GM11168 (cell line): ENCODE data around the gene TIE1.

Experiments used
- in situ Hi-C: fragments of 300-500 bp; cut with MboI; formaldehyde crosslinking; loops from one replicate; pipeline ENCODE4 v1.12.0; 2022; ENCODE audit warnings: low sequenced_read_pairs; ENCODE audit not compliant: unreplicated experiment

The TIE1 gene

DNA sequence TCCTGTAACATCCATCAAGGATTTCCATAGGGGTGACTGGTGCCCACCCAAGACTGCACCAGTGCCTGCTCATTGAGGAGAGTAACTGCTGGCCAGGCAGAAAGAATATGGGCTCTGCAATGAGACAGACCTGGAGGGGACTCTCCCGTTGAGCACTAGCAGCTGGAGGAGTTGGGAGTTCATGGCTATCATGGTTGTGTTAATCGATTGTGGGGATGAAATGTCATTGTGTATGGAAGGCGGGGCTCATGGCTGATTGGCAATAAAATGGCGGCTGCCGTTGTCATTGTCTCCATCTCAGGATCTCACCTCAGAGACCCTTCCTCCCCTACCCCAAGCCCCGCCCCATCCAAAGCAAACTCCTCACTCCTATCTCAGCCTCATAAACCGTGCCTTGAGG lies 27.1 kb upstream of the TIE1 start:
- in situ Hi-C loops = no loop called here

DNA sequence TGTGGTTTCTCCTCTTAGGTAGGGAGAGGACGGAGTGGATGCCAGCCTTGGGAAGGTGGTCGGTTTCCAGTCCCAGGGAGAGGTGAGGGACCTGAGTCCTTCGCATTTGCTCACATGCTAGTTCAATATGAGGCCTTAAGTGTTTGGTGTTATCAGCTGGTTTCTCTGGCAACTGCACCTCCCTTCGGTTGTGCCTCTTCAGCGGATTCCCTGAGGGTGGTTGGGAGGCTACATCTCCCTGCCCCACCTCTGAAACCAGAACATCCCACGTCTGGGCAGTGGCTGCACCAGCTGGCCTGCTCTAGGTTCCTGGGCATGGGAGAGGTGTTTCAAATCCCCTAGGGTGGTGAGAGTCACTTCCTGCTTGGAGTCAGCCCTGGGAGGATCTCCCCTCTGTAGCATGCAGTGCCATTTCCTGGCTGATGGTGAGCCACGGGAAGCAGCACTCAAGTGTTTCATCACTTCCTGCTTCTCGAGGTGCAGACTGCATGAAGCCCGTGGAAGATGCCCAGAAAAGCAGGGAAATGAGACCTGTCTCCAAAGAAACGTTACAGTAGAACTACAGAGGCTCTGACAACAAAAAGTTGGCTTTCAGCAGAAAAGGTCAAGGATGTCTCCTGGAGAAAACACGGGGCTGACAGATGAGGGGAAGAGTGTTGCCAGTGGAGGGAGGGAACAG lies 26.5 kb upstream of the TIE1 start:
- in situ Hi-C loops = no loop called here

DNA sequence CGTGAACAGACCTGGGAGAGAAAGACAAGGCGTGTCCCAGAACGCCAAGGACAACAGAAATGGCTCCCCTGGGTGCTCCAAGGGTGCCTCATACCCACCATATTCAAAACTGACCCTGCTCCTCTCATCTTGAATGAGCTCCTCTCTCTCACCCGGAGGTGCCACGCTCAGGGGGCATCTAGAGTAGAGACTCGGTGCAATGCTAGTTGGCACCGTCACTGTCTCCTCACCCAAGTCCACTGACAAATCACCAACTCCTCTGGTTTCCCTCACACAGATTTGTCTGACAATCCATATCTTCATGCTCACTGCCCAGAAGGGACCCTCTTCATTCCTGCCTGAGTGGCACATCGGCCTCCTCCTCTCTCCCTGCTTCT lies 26.0 kb upstream of the TIE1 start:
- in situ Hi-C loops = no loop called here

DNA sequence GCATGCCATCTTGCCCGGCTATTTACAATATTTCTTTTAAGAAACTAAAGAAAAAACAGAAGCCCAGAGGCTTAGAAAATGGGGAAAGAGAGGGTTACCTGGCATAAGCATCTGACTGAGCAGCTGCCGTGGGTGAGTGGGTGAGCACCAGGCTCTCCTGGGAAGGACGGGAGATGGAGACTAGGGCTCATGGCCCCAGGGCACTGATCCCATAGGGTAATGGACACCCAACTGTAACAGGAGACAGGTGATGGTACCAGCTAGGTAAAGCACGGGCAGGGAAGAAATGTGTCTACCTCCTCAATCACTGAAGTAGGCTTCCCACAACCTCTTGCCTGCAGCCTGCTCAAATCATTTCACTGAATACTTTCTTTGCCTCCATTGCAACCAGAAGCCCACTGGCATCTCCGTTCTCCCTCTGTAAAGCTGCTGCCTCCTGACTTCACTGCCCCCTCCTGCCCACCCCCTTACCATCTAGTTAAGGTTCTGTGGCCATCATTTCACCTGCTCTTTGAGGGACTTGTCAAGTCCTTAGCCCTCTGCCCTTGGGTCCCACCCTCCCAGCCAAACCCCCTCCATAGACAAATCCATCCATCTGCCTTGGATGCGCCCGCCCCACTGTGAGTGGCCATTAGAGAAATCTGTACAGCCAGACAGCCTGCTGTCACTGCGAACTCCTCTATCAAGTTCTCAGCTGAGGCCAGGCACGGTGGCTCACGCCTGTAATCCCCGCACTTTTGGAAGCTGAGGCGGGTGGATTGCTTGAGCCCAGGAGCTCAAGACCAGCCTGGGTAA lies 24.8 kb upstream of the TIE1 start:
- in situ Hi-C loops = no loop called here

DNA sequence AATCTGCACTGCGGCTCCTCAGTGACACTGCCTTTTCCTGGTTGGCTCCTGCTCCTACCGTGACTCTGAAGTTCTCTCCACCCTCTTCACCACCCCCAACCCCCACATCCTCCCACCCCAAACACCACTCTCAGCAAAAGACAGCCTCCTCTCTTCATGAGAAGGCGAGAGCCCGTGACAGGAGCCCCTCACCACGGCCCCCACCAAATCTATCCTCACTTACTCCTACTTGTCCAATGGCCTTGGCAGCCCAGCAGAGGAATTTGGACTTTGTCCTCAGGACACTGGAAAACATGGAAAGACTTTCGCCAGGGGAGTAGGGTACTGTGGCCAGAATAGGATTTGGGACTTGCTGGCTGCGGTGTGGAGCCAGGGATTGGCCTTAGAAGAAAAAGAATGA lies 24.1 kb upstream of the TIE1 start:
- in situ Hi-C loops = no loop called here

DNA sequence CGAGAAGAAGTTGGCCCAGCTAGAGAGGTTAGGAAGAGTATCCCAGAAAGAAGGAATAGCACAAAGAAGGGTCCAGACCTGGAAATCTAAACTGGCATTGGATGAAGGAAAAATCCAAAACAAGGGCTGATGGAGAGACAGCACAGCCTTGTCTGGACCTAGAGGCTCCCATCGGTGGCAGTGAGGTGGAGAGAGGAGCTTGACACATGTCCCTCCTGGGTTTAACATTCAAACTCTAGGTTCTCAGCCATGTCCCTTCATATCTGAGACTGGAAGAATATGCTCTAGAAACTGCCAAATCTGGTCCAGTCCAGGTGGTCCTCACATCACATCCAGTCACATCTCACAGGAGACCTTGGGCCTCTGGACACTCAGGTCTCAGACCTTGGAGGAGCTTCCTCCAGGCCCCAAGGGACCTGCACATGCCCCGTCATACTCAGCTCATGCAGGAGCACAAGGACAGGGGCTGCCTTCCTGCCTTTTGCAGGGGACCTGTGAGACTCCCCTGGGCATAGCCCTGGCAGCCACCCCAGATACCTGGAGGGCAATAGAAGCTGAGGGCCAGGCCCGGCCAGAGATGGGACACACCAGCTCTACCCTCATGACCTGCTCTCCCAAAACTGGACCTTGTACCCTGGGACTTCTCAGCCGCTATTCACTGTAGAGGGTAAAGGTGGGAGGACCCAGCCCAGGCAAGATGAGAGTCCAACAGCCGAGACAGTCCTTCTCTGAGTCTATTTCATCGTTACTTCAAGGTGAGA lies 23.5 kb upstream of the TIE1 start:
- in situ Hi-C loops = no loop called here

DNA sequence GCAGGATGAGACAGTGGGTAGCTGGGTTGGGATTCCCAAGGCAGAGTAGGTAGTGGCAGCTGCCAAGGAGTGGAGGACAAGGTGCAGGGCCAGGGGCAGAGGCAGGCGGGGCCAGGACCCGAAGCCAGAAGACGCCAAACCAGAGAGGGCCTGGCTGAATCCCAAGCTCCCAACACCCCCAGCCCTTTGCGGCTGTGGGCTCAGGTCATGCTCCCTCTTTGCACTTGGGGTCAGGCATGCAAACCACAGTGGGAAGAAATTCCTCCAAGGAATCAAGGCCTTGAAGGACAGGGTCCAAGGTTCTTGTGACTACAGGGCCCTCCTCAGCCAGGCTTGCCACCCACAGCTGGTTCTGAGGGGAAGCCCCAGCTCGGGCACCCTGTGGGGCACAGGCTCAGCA lies 21.6 kb upstream of the TIE1 start:
- in situ Hi-C loops = no loop called here

DNA sequence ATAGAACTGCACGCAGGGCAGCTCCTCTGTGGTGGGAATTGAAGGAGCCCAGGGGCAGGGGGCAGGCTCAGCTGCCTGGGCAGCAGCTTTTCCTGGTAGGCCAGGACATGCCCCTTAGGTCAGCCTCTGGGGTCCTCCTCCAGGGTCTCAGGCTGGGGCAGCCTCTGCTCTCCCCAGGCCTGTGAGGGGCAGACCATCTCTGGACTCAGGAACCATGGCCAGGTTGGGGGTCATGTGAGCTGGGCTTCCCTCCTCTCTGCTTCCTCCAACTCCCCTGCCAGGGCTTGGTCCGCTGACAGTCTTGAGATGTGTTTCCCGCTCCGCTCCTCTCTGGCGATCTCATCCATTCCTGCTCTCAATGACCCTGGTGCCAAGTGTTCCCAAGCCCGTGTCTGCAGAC lies 21.1 kb upstream of the TIE1 start:
- in situ Hi-C loops = no loop called here

DNA sequence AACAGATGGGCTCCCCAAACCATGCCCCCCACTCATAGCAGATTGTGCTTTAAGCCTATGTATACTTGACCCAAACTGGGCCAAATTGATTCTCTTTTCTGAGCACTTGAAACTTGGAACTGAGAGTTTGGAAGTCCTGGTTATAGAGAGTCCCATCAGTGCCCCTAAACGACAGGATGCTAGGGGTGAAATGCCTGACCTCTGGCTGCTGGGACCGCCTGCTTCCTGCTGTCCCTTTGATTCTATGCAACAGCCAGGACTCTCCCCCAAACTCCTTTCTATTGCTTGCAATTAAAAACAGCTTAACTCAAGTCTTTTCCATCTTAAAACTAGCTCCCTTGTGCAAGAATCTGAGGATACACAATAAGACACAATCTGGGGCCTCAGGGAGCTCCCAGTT lies 20.1 kb upstream of the TIE1 start:
- in situ Hi-C loops = no loop called here

DNA sequence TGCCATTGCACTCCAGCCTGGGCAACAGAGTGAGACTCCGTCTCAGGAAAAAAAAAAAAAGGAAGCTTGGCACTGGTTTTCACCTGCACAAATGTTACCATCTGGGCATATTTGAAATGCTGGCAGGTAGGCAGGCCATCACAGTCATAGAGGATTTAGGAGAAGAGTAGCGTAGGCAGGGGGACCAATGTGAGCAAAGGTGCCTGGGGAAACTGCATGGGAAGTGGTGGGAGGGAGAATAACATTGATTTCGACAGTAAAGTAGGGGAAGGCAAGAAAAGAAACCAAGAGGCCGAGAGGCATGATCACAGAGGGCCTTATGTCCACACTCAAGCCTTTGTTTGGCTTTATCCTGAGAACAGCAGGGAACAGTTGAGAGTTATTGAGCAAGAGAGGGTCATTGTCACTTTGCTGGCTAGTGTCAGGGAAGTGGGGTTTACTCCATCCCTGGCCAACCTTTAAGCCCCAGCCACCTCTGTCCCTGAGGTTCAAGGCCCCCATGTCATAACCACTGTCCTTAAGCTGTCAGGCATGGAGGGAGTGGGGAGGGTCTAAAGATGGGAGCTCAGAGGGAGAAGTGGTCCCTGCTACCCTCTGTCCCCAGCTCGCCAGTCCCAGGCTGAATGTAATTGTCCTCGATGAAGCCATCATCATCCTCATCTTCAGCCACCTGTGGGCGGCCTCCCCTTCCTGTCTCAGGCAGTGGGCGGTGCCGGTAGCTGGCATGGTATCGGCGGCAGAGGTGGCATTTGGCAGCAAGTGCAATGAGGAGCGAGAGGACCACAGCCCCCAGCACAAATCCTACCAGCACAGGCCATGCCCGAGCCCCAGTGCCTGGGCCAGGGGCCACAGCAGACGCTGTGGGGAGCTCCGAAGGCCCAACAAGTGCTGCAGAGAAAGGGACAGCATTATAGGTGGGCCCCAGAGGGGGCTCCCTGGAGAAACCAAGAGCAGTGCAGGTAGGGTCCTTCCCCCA lies 18.3 kb upstream of the TIE1 start:
- in situ Hi-C loops = no loop called here

DNA sequence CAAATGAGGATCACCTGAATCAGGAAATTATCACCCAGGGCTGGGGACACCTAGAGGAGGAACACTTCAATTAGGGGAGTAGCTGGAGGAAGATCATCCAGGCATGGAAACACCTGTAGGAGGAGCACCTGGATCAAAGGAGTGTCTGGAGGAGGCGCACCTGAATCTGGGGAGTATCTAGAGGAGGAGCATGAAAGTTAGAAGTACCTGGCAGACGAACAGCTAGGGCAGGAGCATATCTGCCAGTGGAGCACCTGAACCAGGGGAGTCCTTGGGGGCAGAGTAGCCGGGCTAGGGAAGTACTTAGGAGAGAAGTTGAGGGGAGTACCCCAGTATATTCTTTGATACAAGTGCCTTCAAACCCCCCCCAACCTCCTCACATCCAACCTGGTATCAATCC lies 16.7 kb upstream of the TIE1 start:
- in situ Hi-C loops = no loop called here

DNA sequence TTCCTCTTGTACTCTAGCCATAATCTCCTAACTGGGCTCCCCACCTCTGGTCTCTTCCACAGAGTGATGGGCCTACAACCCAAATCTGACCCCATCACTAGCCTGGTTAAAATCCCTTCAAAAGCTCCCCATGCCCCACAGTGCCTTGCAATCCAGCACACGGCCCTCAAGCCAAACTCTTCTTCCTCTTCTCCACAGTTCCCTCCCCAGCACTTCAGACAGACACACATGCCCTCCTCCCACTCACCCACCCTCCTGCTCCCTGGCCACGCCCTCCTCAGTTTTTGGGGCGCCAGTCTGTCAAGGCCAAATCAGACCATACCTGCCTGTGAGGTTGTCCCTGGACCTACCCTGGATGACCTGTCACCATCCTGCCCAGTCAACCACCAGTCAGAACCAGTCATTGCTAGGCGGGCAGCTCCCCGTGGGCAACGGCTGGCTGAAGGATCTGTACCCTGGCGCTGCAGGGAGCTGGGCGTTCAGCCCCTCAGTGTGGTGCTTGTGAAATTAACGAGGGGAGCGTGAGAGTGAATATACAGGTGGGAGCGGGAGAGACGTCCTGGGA lies 16.2 kb upstream of the TIE1 start:
- in situ Hi-C loops = no loop called here

DNA sequence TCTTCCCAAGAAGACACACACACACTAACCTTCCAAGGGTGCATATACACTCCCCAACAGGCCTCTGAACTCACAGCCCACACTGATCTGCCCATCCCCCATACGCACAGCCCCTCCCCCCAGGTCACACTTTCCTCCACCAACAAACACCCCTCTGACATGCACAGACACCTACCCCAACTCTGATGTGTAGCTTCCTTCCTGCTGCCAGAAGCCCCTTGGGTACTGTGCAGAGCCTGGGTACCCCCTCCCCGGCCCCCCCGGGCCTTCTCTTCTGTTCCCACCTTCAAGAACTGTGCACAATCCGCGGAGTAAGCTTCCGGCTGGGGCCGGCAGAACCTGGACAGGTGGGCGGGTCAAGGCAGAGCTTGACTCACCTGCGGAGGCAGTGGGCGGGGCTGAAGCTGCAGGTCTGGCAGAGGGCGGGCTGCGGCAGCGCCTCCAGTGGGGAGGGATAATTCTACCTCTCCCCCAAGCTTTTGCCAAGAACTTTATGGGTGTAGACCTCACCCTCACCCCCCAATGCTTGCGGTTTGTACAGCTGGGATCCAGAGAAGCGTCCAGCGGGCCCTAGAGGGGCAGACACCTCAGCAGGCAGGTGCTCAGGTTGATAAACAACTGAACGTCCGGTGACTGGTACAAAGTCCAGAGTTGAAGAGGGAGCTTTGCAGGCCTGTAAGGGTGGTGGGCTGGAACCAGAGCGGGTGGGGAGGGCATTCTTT lies 15.4 kb upstream of the TIE1 start, which contains the start of gene C1orf210:
C1orf210 (minus strand) TSS at position 313 of the 722 bp plus-strand sequence. CDS start 2,311 bp downstream, outside the sequence.
- in situ Hi-C loops = no loop called here

DNA sequence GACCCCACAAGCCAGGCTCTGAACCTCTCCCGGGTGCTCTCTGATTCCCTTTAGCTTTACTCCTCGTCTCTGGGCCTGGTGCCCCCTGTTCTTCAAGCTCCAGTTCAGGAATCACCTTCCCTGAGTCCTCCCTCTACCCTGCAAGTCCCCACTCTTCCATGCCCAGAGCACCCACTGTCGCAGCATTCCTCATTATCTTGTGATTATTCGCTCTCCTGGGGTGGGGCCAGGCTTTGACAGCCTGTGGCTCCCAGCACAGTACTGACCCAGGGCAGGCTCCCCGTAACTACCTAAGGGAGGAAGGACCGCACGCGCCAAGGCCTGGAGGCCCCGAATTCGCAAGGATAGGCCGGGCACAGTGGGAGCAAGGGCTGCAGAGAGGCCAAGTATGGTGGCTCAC lies 14.7 kb upstream of the TIE1 start:
- in situ Hi-C loops = no loop called here

DNA sequence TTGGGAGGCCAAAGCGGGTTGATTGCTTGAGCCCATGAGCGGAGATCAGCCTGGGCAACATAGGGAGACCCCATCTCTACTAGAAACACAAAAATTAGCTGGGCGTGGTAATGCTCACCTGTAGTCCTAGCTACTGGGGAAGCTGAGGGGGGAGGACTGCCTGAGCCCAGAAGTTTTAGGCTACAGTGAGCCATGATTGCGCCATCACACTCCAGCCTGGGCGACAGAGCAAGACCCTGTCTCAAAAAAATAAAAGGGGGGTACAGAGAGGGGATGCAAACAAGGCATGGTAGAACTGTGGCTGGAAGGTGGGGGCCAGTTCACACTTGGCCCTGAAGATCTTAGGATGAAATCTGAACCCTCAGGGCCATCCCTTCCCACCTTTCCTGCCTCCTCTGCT lies 14.2 kb upstream of the TIE1 start:
- in situ Hi-C loops = no loop called here

DNA sequence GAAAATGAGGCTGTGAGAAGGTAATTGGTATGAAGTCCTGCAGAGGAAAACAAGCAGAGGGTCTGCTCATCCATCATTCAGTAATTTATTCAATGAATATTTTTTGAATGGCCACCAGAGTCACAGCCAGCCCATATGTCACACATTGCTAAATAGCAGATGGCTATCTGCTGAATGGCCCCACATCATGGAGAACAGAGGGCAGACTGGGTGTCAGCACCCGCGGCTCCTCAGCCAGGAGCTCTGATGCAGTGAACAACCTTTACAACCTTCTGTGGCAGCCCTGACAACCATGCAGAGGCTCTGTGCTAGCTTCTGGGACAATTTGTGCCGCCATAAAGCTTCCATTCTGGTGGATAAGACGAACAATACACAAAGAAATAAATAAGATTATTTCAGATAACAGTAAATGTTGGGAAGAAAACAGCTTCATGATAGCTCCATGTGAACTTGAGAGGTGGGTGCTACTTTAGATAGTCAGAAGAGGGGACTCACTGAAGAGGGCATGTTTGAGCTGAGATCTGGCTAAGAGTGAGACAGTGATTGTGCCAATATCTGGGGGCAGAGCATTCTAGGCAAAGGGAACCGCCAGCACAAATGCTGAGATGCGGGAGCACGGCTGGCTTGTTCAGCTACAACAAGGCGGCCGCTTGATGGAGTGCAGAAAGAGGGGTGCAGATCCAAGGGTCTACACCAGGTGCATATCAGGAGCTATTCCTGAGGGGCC lies 12.6 kb upstream of the TIE1 start:
- in situ Hi-C loops = no loop called here

DNA sequence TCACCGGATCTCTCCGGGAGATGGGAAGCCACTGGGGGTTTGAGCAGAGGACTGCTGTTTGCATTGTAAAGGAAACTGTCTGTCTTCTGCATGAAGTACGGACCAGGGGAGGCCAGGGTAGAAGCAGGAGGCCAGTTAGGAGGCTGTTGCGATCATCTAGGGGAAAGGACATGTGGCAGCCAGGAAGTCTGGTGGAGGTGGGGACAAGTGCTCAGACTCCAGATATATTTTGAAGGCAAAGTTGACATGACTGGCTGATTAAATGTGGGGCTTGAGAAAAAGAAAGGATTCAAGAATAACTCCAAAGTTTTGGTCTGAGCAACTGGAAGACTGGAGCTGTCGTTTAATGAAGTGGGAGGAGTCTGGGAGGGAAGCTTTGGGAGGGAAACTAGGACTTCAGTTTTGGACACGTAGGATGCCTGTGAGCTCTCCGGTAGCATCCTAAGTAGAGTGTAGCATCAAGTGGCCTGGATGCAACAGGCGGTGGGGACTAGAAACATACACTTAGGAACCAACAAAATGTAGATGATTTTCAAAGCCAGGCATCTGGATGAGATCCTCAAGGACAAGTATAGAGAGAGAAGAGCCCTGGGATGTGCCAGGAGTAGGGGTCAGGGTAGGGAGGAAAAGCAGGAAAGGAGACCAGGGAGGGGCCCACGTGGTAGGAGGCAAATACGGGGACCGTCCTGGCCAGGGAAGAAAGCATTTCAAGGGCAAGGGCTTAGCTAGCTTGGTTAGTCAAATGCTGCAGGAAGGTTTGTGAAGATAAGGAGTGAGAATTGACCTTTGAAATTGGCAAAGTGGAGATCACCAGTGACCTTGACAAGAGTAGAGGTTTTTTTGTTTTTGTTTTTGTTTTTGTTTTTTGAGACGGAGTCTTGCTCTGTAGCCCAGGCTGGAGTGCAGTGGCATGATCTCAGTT lies 11.7 kb upstream of the TIE1 start:
- in situ Hi-C loops = no loop called here
